GM19351 (cell line): Measurements from ENCODE around the gene NUP210.

Source experiments
- ATAC-seq: cut with Tn5 transposase; IDR thresholded peaks from one replicate; pipeline ENCODE4 v1.9.1; 2021; ENCODE audit warnings: mild to moderate bottlenecking, moderate library complexity; ENCODE audit not compliant: unreplicated experiment

The NUP210 gene

GRCh38 chr3:13353506-13353905, 66.6 kb downstream of the NUP210 start:
- ATAC-seq, result no peak

GRCh38 chr3:13352621-13353131, 67.4 kb downstream of the NUP210 start:
- ATAC-seq, result no peak

GRCh38 chr3:13349823-13350222, 70.3 kb downstream of the NUP210 start:
- ATAC-seq, result no peak

- no peak for ATAC-seq
Observed at GRCh38 chr3:13348661-13349396, 71.3 kb downstream of the NUP210 start.

- no peak for ATAC-seq
Observed at GRCh38 chr3:13348100-13348499, 72.0 kb downstream of the NUP210 start.

- ATAC-seq, result no peak
Observed at GRCh38 chr3:13347390-13347950, 72.7 kb downstream of the NUP210 start.

- no peak for ATAC-seq
Observed at GRCh38 chr3:13346481-13347389, 73.4 kb downstream of the NUP210 start.

- ATAC-seq, result no peak
Observed at GRCh38 chr3:13345772-13346171, 74.3 kb downstream of the NUP210 start.

- no peak for ATAC-seq
Observed at GRCh38 chr3:13345284-13345683, 74.8 kb downstream of the NUP210 start.

- no peak for ATAC-seq
Observed at GRCh38 chr3:13344663-13345062, 75.5 kb downstream of the NUP210 start.

- no peak for ATAC-seq
Observed at GRCh38 chr3:13343601-13344000, 76.5 kb downstream of the NUP210 start.

- ATAC-seq, result no peak
Observed at GRCh38 chr3:13341229-13341905, 78.8 kb downstream of the NUP210 start.

- no peak for ATAC-seq
Observed at GRCh38 chr3:13339833-13340232, 80.3 kb downstream of the NUP210 start.

- ATAC-seq, result no peak
Observed at GRCh38 chr3:13338996-13339395, 81.1 kb downstream of the NUP210 start.

GRCh38 chr3:13338231-13338630, 81.9 kb downstream of the NUP210 start:
- ATAC-seq, result no peak

GRCh38 chr3:13336592-13336991, 83.5 kb downstream of the NUP210 start:
- no peak for ATAC-seq

GRCh38 chr3:13335503-13335902, 84.6 kb downstream of the NUP210 start:
- ATAC-seq, result no peak

GRCh38 chr3:13335059-13335458, 85.1 kb downstream of the NUP210 start:
- no peak for ATAC-seq

- no peak for ATAC-seq
Observed at GRCh38 chr3:13333236-13333897, 86.8 kb downstream of the NUP210 start.

- no peak for ATAC-seq
Observed at GRCh38 chr3:13332740-13333139, 87.4 kb downstream of the NUP210 start.
